H9 (cell line): ENCODE measurements around the gene ANKRD13B. TPM values are rescaled to one million over a fixed set of nuclear protein-coding genes. Genes with fewer than 3 reads are reported as not detected.

Source experiments
- DNase-seq: peaks from one replicate; pipeline ENCODE4 v3.0.0-alpha.2; 2017
- H2AFZ ChIP-seq: one replicate; pipeline ENCODE4 v1.6.1; 2013; ENCODE audit warnings: mild to moderate bottlenecking, low read length, control low read depth, moderate library complexity
- H2AK5ac ChIP-seq: 2 replicates; pipeline ENCODE4 v1.6.1; 2013; ENCODE audit warnings: low read length, control low read depth, mixed read lengths; ENCODE audit not compliant: insufficient read length
- H2BK120ac ChIP-seq: one replicate; pipeline ENCODE4 v1.6.1; 2013; ENCODE audit warnings: low read depth, mild to moderate bottlenecking, low read length, control low read depth, inconsistent platforms; ENCODE audit not compliant: poor library complexity, severe bottlenecking
- H2BK12ac ChIP-seq: 2 replicates; pipeline ENCODE4 v1.6.1; 2013; ENCODE audit warnings: low read length, control low read depth, mixed read lengths, low read depth; ENCODE audit not compliant: insufficient read length
- H2BK15ac ChIP-seq: 2 replicates; pipeline ENCODE4 v1.6.1; 2013; ENCODE audit warnings: low read depth, low read length, control low read depth
- H2BK20ac ChIP-seq: one replicate; pipeline ENCODE4 v1.6.1; 2013; ENCODE audit warnings: low read depth, mild to moderate bottlenecking, low read length, control low read depth, inconsistent platforms; ENCODE audit not compliant: poor library complexity, severe bottlenecking
- H2BK5ac ChIP-seq: 2 replicates; pipeline ENCODE4 v1.6.1; 2013; ENCODE audit warnings: low read length, control low read depth, mixed read lengths; ENCODE audit not compliant: insufficient read length
- H3K14ac ChIP-seq: 2 replicates; pipeline ENCODE4 v1.6.1; 2013; ENCODE audit warnings: low read length, control low read depth; ENCODE audit not compliant: insufficient read depth
- H3K18ac ChIP-seq: 2 replicates; pipeline ENCODE4 v1.6.1; 2013; ENCODE audit warnings: low read depth, mild to moderate bottlenecking, mixed read lengths, low read length, control low read depth; ENCODE audit not compliant: insufficient read length
- H3K23ac ChIP-seq: 2 replicates; pipeline ENCODE4 v1.6.1; 2013; ENCODE audit warnings: low read length, control low read depth, mixed read lengths, low read depth; ENCODE audit not compliant: insufficient read length
- H3K23me2 ChIP-seq: 2 replicates; pipeline ENCODE4 v1.6.1; 2013; ENCODE audit warnings: low read depth, mild to moderate bottlenecking, mixed read lengths, low read length, control low read depth; ENCODE audit not compliant: insufficient read length, poor library complexity, severe bottlenecking
- H3K27ac ChIP-seq: 2 replicates; pipeline ENCODE4 v1.5.1; 2013; ENCODE audit warnings: low read length, control low read depth, mixed read lengths, low read depth; ENCODE audit not compliant: insufficient read length
- H3K27me3 ChIP-seq: 2 replicates; pipeline ENCODE4 v1.6.1; 2013; ENCODE audit warnings: low read length, control low read depth, inconsistent platforms; ENCODE audit not compliant: insufficient read depth
- H3K4ac ChIP-seq: 2 replicates; pipeline ENCODE4 v1.6.1; 2013; ENCODE audit warnings: low read depth, mild to moderate bottlenecking, control low read depth, inconsistent platforms, low read length, moderate library complexity
- H3K4me1 ChIP-seq: 2 replicates; pipeline ENCODE4 v1.6.1; 2013; ENCODE audit warnings: low read length, control low read depth, inconsistent platforms; ENCODE audit not compliant: insufficient read depth
- H3K4me2 ChIP-seq: 2 replicates; pipeline ENCODE4 v1.6.1; 2013; ENCODE audit warnings: low read length, control low read depth, mixed read lengths; ENCODE audit not compliant: insufficient read length, insufficient read depth
- H3K56ac ChIP-seq: 2 replicates; pipeline ENCODE4 v1.6.1; 2013; ENCODE audit warnings: low read depth, mild to moderate bottlenecking, mixed read lengths, low read length, control low read depth; ENCODE audit not compliant: insufficient read length
- H3K79me1 ChIP-seq: 2 replicates; pipeline ENCODE4 v1.6.1; 2013; ENCODE audit warnings: low read depth, mild to moderate bottlenecking, moderate library complexity, low read length, control low read depth, inconsistent platforms; ENCODE audit not compliant: insufficient read depth, poor library complexity, severe bottlenecking
- H3K79me2 ChIP-seq: 2 replicates; pipeline ENCODE4 v1.6.1; 2013; ENCODE audit warnings: low read length, control low read depth, inconsistent platforms; ENCODE audit not compliant: insufficient read depth
- H3K9ac ChIP-seq: 2 replicates; pipeline ENCODE4 v1.6.1; 2013; ENCODE audit warnings: low read length, control low read depth, mixed read lengths; ENCODE audit not compliant: insufficient read length; ENCODE audit errors: extremely low read depth
- H3K9me3 ChIP-seq: one replicate; pipeline ENCODE4 v1.6.1; 2013; ENCODE audit warnings: low read depth, low read length, inconsistent platforms; ENCODE audit not compliant: control insufficient read depth
- H3T11ph ChIP-seq: one replicate; pipeline ENCODE4 v1.6.1; 2013; ENCODE audit warnings: mild to moderate bottlenecking, low read length, control low read depth, inconsistent platforms
- H4K20me1 ChIP-seq: one replicate; pipeline ENCODE4 v1.6.1; 2013; ENCODE audit not compliant: control insufficient read depth, insufficient read length, insufficient read depth
- H4K5ac ChIP-seq: 2 replicates; pipeline ENCODE4 v1.6.1; 2013; ENCODE audit warnings: low read depth, mild to moderate bottlenecking, mixed read lengths, low read length, control low read depth; ENCODE audit not compliant: insufficient read length
- H4K8ac ChIP-seq: replicated peaks from 2 replicates; pipeline ENCODE4 v1.6.1; 2013; ENCODE audit warnings: low read length, control low read depth, mixed read lengths, low read depth; ENCODE audit not compliant: insufficient read length
- H4K91ac ChIP-seq: 2 replicates; pipeline ENCODE4 v1.6.1; 2013; ENCODE audit warnings: low read depth, mild to moderate bottlenecking, moderate library complexity, mixed read lengths, low read length, control low read depth; ENCODE audit not compliant: insufficient read length
- H3K27ac Mint-ChIP-seq, 3 experiments: 2 replicates in 2 of 3; 3 replicates in 1 of 3; pipeline ENCODE4 v1.8.0; 2020 to 2021; ENCODE audit warnings: mixed read lengths in 3 of 3, mild to moderate bottlenecking in 1 of 3, moderate library complexity in 1 of 3
- H3K27me3 Mint-ChIP-seq: 2 replicates; pipeline ENCODE4 v1.8.0; 2021; ENCODE audit warnings: low read depth, mild to moderate bottlenecking, moderate library complexity, mixed read lengths
- H3K36me3 Mint-ChIP-seq, 3 experiments: 2 replicates in 2 of 3; 3 replicates in 1 of 3; pipeline ENCODE4 v1.8.0; 2020 to 2021; ENCODE audit warnings: low read depth in 3 of 3, mixed read lengths in 3 of 3; ENCODE audit not compliant: insufficient read depth in 1 of 3
- H3K4me1 Mint-ChIP-seq, 2 experiments: 2 replicates each; pipeline ENCODE4 v1.8.0; 2020; ENCODE audit warnings: mixed read lengths in 2 of 2
- H3K4me3 Mint-ChIP-seq, 2 experiments: 2 replicates in 1 of 2; 3 replicates in 1 of 2; pipeline ENCODE4 v1.8.0; 2020 to 2021; ENCODE audit warnings: mild to moderate bottlenecking in 2 of 2, mixed read lengths in 2 of 2, moderate library complexity in 1 of 2
- H3K9me3 Mint-ChIP-seq, 2 experiments: 2 replicates in 1 of 2; 3 replicates in 1 of 2; pipeline ENCODE4 v1.8.0; 2020; ENCODE audit warnings: mild to moderate bottlenecking in 2 of 2, mixed read lengths in 2 of 2, moderate library complexity in 1 of 2
- CTCF ChIP-seq: fragments of 200-600 bp; sonication (generic); conservative IDR thresholded peaks from 3 replicates; pipeline ENCODE4 v1.8.0; 2021; ENCODE audit warnings: antibody characterized with exemption, mild to moderate bottlenecking
- WGBS: extraction: QIAGEN DNeasy Blood & Tissue Kit; methylation state at CpG from one replicate; pipeline ENCODE4 v1.1.7; 2013; ENCODE audit warnings: missing lambda C conversion rate, low lambda C conversion rate, mixed read lengths; ENCODE audit not compliant: insufficient read length; ENCODE audit errors: extremely low coverage; 5-methylcytosine and 5-hydroxymethylcytosine counted together
- total RNA-seq: library from RNA; stranded (reverse); gene quantifications from 2 replicates; pipeline ENCODE4 v1.2.1, GENCODE V29; 2021

The ANKRD13B gene
- total RNA-seq, 1 experiment from 2014 or later, result 24.2 TPM

DNA sequence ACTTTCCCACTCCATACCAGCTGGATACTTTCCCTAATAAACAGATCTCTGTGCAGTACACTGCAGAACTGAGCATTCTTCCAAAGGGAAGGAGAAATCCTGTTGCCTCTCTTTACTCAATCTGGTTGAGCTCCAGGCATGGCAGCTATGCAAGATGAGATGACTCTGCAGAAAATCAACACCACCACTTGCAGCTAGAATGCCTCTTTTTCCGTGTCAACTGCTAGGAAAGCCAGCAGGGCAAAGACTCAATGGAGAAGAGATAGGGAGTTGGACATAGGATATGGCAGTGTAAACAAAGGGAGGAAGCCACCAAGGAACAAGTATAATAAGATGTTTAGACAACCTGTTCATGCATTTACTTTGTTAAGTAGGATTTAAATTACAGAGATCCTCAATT, 70.2 kb downstream of the ANKRD13B start:
- Histone ChIP-seq H3K79me1 (no peaks in the 10 kb centered on the region), H2BK5ac (peak overlapping the region; percentile 38), H3K14ac (no peak overlapping the region), H3K9me3 (no peaks in the 10 kb centered on the region), H3K4me1 (no peaks in the 10 kb centered on the region; the same call in 1 of the 2 replicates), H2AK5ac (no peak overlapping the region), H2BK120ac (no peak overlapping the region), H2BK20ac (no peak overlapping the region), H4K8ac (no peak overlapping the region), H3K79me2 (no peaks in the 10 kb centered on the region), H3T11ph (no peak overlapping the region), H3K4me2 (no peak overlapping the region), H2AFZ (no peak overlapping the region), H4K5ac (no peak overlapping the region), H3K27me3 (no peaks in the 10 kb centered on the region), H3K23ac (no peak overlapping the region), H3K18ac (no peak overlapping the region), H3K23me2 (no peaks in the 10 kb centered on the region), H3K27ac (no peak overlapping the region), H3K9ac (no peak overlapping the region), H3K56ac (no peak overlapping the region), H2BK12ac (peak overlapping the region; percentile 8), H4K91ac (no peak overlapping the region), H3K4ac (no peak overlapping the region), H4K20me1 (no peaks in the 10 kb centered on the region), H2BK15ac (no peak overlapping the region)
- Mint-ChIP-seq H3K27me3 (no peaks in the 10 kb centered on the region), H3K4me3 (no peak overlapping the region), H3K36me3 (peaks cover 0 to 12% (median 4%) of the 10 kb centered on the region in 3 experiments; a peak in 4 of 7 replicates), H3K9me3 (no peaks in the 10 kb centered on the region), H3K4me1 (peaks cover 13% of the 10 kb centered on the region in 2 experiments), H3K27ac (peak overlapping the region in 2 of 3 experiments; percentile 10 to 30; a peak in 3 of 7 replicates)
- TF ChIP-seq CTCF, result no peak
- WGBS, result no CpG with 5 or more reads among the region's 1 CpG
- DNase-seq, result peak; percentile 42

Other genes with a start within 250 kb of the ANKRD13B start
- gene TAOK1, start 202.8 kb upstream of the ANKRD13B start, total RNA-seq, result 85.9 and 93.0 TPM in 2 replicates
- gene ABHD15, start 26.1 kb upstream of the ANKRD13B start, total RNA-seq, result 1.7 and 2.5 TPM in 2 replicates
- 27.1 and 28.1 TPM in 2 replicates for gene TP53I13, start 24.4 kb upstream of the ANKRD13B start, total RNA-seq
- gene GIT1, start 3.5 kb upstream of the ANKRD13B start, total RNA-seq, result 47.0 and 47.4 TPM in 2 replicates
- 2.3 and 2.6 TPM in 2 replicates for gene CORO6, start 29.8 kb downstream of the ANKRD13B start, total RNA-seq